ENCODE measurements around the gene APOL1.

DNA sequence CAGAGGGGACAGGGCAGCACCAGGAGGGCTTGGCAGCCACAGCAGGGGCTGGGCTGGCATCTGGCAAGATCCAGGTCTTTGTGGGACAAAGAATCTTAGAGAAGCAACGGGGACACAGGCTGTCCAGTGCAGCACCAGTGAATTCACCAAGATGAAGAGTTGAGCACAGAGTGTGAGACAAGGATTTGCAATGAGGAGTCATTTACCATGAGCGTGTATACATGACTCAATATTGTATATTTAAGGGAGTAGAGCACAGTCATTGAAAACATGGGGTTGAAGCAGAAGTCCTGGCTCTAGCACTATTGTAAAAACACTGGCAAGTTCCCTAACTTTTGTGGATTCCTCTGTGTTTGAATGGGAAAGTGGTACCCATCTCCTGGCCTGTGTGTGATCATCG is 3.5 kb downstream of the APOL1 start:
- TF ChIP-seq, protein P1, sequence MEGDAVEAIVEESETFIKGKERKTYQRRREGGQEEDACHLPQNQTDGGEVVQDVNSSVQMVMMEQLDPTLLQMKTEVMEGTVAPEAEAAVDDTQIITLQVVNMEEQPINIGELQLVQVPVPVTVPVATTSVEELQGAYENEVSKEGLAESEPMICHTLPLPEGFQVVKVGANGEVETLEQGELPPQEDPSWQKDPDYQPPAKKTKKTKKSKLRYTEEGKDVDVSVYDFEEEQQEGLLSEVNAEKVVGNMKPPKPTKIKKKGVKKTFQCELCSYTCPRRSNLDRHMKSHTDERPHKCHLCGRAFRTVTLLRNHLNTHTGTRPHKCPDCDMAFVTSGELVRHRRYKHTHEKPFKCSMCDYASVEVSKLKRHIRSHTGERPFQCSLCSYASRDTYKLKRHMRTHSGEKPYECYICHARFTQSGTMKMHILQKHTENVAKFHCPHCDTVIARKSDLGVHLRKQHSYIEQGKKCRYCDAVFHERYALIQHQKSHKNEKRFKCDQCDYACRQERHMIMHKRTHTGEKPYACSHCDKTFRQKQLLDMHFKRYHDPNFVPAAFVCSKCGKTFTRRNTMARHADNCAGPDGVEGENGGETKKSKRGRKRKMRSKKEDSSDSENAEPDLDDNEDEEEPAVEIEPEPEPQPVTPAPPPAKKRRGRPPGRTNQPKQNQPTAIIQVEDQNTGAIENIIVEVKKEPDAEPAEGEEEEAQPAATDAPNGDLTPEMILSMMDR (IDR thresholded peaks at IDR 0.05), result no peak
- TF ChIP-seq POLR2AphosphoS5 (IDR thresholded peaks at IDR 0.05) (no peak), EP300 (IDR thresholded peaks at IDR 0.05) (no peak), POLR2A (IDR thresholded peaks at IDR 0.05) (no peak)

Measured in upper lobe of left lung (tissue), 4 donors.